ENCODE measurements around the gene LRIT1. TPM values are rescaled to one million over a fixed set of nuclear protein-coding genes. Genes with fewer than 3 reads are reported as not detected.

Gene LRIT1
- total RNA-seq, 1 donor from 2014 or later: not detected

DNA sequence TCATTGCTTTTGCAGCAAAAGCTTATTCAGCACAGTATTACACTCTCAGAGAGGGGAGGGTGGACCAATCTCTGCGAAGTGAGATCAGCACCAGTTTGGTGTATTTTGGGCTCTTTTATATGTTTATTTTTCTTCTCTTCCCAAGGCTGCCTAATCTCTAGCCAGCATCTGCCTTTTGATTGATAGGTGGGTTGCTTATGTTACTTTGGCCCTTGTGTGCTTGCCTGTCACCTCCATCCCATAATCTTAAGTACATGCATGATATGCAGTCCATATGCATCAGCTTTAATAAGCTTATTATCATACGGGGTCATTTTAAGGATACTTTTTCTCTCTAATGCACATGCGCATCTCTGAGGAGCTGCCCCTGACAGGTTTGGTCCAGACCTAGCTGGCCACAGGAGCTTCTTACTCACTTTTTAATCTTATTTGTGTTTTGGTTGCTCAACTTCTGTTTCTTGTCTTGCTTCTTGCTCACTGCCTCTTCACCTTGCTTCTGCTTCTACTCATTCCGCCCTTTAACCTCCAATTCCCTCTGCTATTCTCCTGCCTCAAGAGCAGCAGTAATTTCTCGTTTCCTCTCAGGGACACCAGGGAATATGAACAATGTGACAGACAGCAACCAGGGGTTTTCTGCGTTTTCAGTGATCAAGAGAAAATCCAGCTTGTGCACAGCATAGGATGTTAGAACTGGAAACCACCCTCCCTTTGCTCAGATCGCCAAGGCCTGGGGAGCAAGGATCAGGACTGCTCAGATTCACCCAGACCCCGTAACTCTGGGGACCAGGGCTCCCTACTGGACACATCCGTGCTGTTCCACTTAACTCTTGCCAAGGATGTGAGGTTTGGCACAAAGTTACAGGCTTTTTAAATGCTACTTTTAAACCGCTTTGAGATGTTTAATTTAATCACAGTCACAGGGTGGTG lies 13.5 kb upstream of the LRIT1 start:
- Histone ChIP-seq H4K20me1 (ENCODE audit: insufficient read depth, low read length) (no peaks in the 10 kb centered on the region), H3K4me2 (ENCODE audit: low read length) (no peak overlapping the region), H3K36me3 (ENCODE audit: insufficient read depth, low read length) (no peaks in the 10 kb centered on the region), H3K4me1 (ENCODE audit: insufficient read depth, low read length) (no peaks in the 10 kb centered on the region), H3K27ac (ENCODE audit: low read depth, low read length) (no peak overlapping the region), H3K79me2 (ENCODE audit: insufficient read depth, low read length) (no peaks in the 10 kb centered on the region), H3K9ac (ENCODE audit: low read length) (no peak overlapping the region), H3K4me3 (ENCODE audit: insufficient read depth, low read depth, low read length) (no peak overlapping the region), H2AFZ (ENCODE audit: low read depth, low read length) (no peak overlapping the region), H3K27me3 (ENCODE audit: insufficient read depth, low read length) (peaks cover 3% of the 10 kb centered on the region), H3K9me3 (ENCODE audit: insufficient read depth, low read depth, low read length) (no peaks in the 10 kb centered on the region)
- H3K4me3 Mint-ChIP-seq (ENCODE audit: unreplicated experiment): no peak overlapping the region
- H3K36me3 Mint-ChIP-seq (ENCODE audit: low read depth, unreplicated experiment): no peaks in the 10 kb centered on the region
- no peaks in the 10 kb centered on the region for H3K4me1 Mint-ChIP-seq (ENCODE audit: low read depth, unreplicated experiment)
- no peak for DNase-seq (ENCODE audit: low read depth)
- FAIRE-seq: no peak
- no peak overlapping the region for H3K27ac Mint-ChIP-seq (ENCODE audit: unreplicated experiment)
- peaks cover 4% of the 10 kb centered on the region for H3K9me3 Mint-ChIP-seq (ENCODE audit: unreplicated experiment)
- H3K27me3 Mint-ChIP-seq (ENCODE audit: low read depth, unreplicated experiment): peaks cover 36% of the 10 kb centered on the region
- TF ChIP-seq EZH2 (IDR thresholded peaks at IDR 0.05; ENCODE audit: insufficient read depth, low read length): no peak
- TF ChIP-seq, protein P1, sequence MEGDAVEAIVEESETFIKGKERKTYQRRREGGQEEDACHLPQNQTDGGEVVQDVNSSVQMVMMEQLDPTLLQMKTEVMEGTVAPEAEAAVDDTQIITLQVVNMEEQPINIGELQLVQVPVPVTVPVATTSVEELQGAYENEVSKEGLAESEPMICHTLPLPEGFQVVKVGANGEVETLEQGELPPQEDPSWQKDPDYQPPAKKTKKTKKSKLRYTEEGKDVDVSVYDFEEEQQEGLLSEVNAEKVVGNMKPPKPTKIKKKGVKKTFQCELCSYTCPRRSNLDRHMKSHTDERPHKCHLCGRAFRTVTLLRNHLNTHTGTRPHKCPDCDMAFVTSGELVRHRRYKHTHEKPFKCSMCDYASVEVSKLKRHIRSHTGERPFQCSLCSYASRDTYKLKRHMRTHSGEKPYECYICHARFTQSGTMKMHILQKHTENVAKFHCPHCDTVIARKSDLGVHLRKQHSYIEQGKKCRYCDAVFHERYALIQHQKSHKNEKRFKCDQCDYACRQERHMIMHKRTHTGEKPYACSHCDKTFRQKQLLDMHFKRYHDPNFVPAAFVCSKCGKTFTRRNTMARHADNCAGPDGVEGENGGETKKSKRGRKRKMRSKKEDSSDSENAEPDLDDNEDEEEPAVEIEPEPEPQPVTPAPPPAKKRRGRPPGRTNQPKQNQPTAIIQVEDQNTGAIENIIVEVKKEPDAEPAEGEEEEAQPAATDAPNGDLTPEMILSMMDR (IDR thresholded peaks at IDR 0.05; ENCODE audit: insufficient read depth, low read depth, low read length): no peak

DNA sequence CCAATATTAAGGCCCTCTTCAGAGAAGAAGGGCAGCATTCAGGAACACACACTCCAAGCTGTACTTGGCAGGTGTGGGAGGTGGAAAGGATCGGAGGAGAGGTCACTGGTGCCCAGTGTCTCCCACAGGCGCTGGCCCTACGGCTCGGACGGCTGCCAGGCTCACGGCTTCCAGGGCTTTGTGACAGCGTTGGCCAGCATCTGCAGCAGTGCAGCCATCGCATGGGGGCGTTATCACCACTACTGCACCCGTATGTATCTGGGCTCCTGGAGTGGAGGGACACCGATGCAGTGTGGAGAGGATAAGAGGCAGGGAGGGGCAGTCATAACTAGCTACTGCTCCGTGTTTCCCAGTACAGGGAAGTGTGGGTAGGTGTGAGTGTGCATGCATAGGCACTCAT lies 7.4 kb upstream of the LRIT1 start:
- H3K9ac ChIP-seq (ENCODE audit: low read length): no peak overlapping the region
- Mint-ChIP-seq H3K4me3 (ENCODE audit: unreplicated experiment) (no peak overlapping the region), H3K27ac (ENCODE audit: unreplicated experiment) (peak overlapping the region; percentile 69), H3K36me3 (ENCODE audit: low read depth, unreplicated experiment) (no peaks in the 10 kb centered on the region), H3K9me3 (ENCODE audit: unreplicated experiment) (peaks cover 4% of the 10 kb centered on the region), H3K4me1 (ENCODE audit: low read depth, unreplicated experiment) (no peaks in the 10 kb centered on the region), H3K27me3 (ENCODE audit: low read depth, unreplicated experiment) (peaks cover 30% of the 10 kb centered on the region)
- no peak for DNase-seq (ENCODE audit: low read depth)
- H4K20me1 ChIP-seq (ENCODE audit: insufficient read depth, low read length): no peaks in the 10 kb centered on the region
- no peak overlapping the region for H3K27ac ChIP-seq (ENCODE audit: low read depth, low read length)
- no peak overlapping the region for H3K4me3 ChIP-seq (ENCODE audit: insufficient read depth, low read depth, low read length)
- TF ChIP-seq, protein P1 (IDR thresholded peaks at IDR 0.05; ENCODE audit: insufficient read depth, low read depth, low read length): no peak
- H2AFZ ChIP-seq (ENCODE audit: low read depth, low read length): no peak overlapping the region
- no peaks in the 10 kb centered on the region for H3K79me2 ChIP-seq (ENCODE audit: insufficient read depth, low read length)
- H3K9me3 ChIP-seq (ENCODE audit: insufficient read depth, low read depth, low read length): no peaks in the 10 kb centered on the region
- no peak for FAIRE-seq
- H3K4me2 ChIP-seq (ENCODE audit: low read length): no peak overlapping the region
- H3K36me3 ChIP-seq (ENCODE audit: insufficient read depth, low read length): no peaks in the 10 kb centered on the region
- H3K4me1 ChIP-seq (ENCODE audit: insufficient read depth, low read length): no peaks in the 10 kb centered on the region
- H3K27me3 ChIP-seq (ENCODE audit: insufficient read depth, low read length): peaks cover 16% of the 10 kb centered on the region

DNA sequence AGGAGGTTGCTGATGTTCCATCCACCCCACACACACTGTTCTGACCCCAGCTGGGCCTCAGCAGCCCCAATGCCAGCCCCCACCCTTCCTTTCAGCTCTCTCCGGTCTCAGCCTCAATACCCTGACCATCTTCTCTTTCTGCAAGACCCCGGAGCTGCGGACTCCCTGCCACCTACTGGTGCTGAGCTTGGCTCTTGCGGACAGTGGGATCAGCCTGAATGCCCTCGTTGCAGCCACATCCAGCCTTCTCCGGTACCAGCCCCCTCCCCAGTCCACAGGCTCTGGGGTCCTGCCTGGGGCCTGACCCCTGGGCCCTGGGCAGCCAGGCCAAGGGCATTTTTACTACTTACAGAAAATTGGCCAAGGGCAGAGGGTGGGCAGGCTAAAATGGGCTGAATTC lies 6.2 kb upstream of the LRIT1 start:
- Histone ChIP-seq H3K4me3 (ENCODE audit: insufficient read depth, low read depth, low read length) (no peak overlapping the region), H3K4me2 (ENCODE audit: low read length) (no peak overlapping the region), H3K36me3 (ENCODE audit: insufficient read depth, low read length) (no peaks in the 10 kb centered on the region), H3K27ac (ENCODE audit: low read depth, low read length) (no peak overlapping the region), H2AFZ (ENCODE audit: low read depth, low read length) (no peak overlapping the region), H3K9ac (ENCODE audit: low read length) (no peak overlapping the region), H3K79me2 (ENCODE audit: insufficient read depth, low read length) (no peaks in the 10 kb centered on the region), H3K27me3 (ENCODE audit: insufficient read depth, low read length) (peaks cover 16% of the 10 kb centered on the region), H3K4me1 (ENCODE audit: insufficient read depth, low read length) (no peaks in the 10 kb centered on the region), H3K9me3 (ENCODE audit: insufficient read depth, low read depth, low read length) (no peaks in the 10 kb centered on the region), H4K20me1 (ENCODE audit: insufficient read depth, low read length) (no peaks in the 10 kb centered on the region)
- Mint-ChIP-seq H3K9me3 (ENCODE audit: unreplicated experiment) (no peaks in the 10 kb centered on the region), H3K36me3 (ENCODE audit: low read depth, unreplicated experiment) (no peaks in the 10 kb centered on the region), H3K27ac (ENCODE audit: unreplicated experiment) (no peak overlapping the region), H3K4me1 (ENCODE audit: low read depth, unreplicated experiment) (no peaks in the 10 kb centered on the region), H3K27me3 (ENCODE audit: low read depth, unreplicated experiment) (peaks cover 19% of the 10 kb centered on the region), H3K4me3 (ENCODE audit: unreplicated experiment) (no peak overlapping the region)
- TF ChIP-seq, protein P1 (IDR thresholded peaks at IDR 0.05; ENCODE audit: insufficient read depth, low read depth, low read length): no peak
- no peak for TF ChIP-seq EZH2 (IDR thresholded peaks at IDR 0.05; ENCODE audit: insufficient read depth, low read length)
- FAIRE-seq: no peak
- no peak for DNase-seq (ENCODE audit: low read depth)
